ENCODE measurements around the gene TMTC1.

Gene TMTC1

GRCh38 chr12:29671742-29672141 is 112.0 kb downstream of the TMTC1 start:
- no peak overlapping the region for H3K4me3 ChIP-seq (ENCODE audit: low read length)
- no peak for TF ChIP-seq ZNF274 (IDR thresholded peaks at IDR 0.05; ENCODE audit: low read depth, low read length)

GRCh38 chr12:29667011-29667410 is 116.7 kb downstream of the TMTC1 start:
- TF ChIP-seq ZNF274 (IDR thresholded peaks at IDR 0.05; ENCODE audit: low read depth, low read length): no peak
- H3K4me3 ChIP-seq (ENCODE audit: low read length): no peak overlapping the region

GRCh38 chr12:29665107-29665506 is 118.6 kb downstream of the TMTC1 start:
- no peak overlapping the region for H3K4me3 ChIP-seq (ENCODE audit: low read length)
- no peak for TF ChIP-seq ZNF274 (IDR thresholded peaks at IDR 0.05; ENCODE audit: low read depth, low read length)

- no peak overlapping the region for H3K4me3 ChIP-seq (ENCODE audit: low read length)
- TF ChIP-seq ZNF274 (IDR thresholded peaks at IDR 0.05; ENCODE audit: low read depth, low read length): no peak
Observed at GRCh38 chr12:29662734-29663323, 120.9 kb downstream of the TMTC1 start.

- no peak for TF ChIP-seq ZNF274 (IDR thresholded peaks at IDR 0.05; ENCODE audit: low read depth, low read length)
- no peak overlapping the region for H3K4me3 ChIP-seq (ENCODE audit: low read length)
Observed at GRCh38 chr12:29660847-29661246, 122.9 kb downstream of the TMTC1 start.

- no peak overlapping the region for H3K4me3 ChIP-seq (ENCODE audit: low read length)
- TF ChIP-seq ZNF274 (IDR thresholded peaks at IDR 0.05; ENCODE audit: low read depth, low read length): no peak
Observed at GRCh38 chr12:29656762-29657538, 126.8 kb downstream of the TMTC1 start.

GRCh38 chr12:29655861-29656260 is 127.9 kb downstream of the TMTC1 start:
- TF ChIP-seq ZNF274 (IDR thresholded peaks at IDR 0.05; ENCODE audit: low read depth, low read length): no peak
- no peak overlapping the region for H3K4me3 ChIP-seq (ENCODE audit: low read length)

- H3K4me3 ChIP-seq (ENCODE audit: low read length): no peak overlapping the region
- TF ChIP-seq ZNF274 (IDR thresholded peaks at IDR 0.05; ENCODE audit: low read depth, low read length): no peak
Observed at GRCh38 chr12:29653286-29653685, 130.5 kb downstream of the TMTC1 start.

- TF ChIP-seq ZNF274 (IDR thresholded peaks at IDR 0.05; ENCODE audit: low read depth, low read length): no peak
- H3K4me3 ChIP-seq (ENCODE audit: low read length): no peak overlapping the region
Observed at GRCh38 chr12:29650371-29650770, 133.4 kb downstream of the TMTC1 start.

GRCh38 chr12:29649722-29650121 is 134.0 kb downstream of the TMTC1 start:
- no peak overlapping the region for H3K4me3 ChIP-seq (ENCODE audit: low read length)
- TF ChIP-seq ZNF274 (IDR thresholded peaks at IDR 0.05; ENCODE audit: low read depth, low read length): no peak

- H3K4me3 ChIP-seq (ENCODE audit: low read length): no peak overlapping the region
- no peak for TF ChIP-seq ZNF274 (IDR thresholded peaks at IDR 0.05; ENCODE audit: low read depth, low read length)
Observed at GRCh38 chr12:29644536-29645162, 139.1 kb downstream of the TMTC1 start.

- no peak overlapping the region for H3K4me3 ChIP-seq (ENCODE audit: low read length)
- no peak for TF ChIP-seq ZNF274 (IDR thresholded peaks at IDR 0.05; ENCODE audit: low read depth, low read length)
Observed at GRCh38 chr12:29640589-29641345, 143.0 kb downstream of the TMTC1 start.

GRCh38 chr12:29639893-29640495 is 143.7 kb downstream of the TMTC1 start:
- no peak for TF ChIP-seq ZNF274 (IDR thresholded peaks at IDR 0.05; ENCODE audit: low read depth, low read length)
- no peak overlapping the region for H3K4me3 ChIP-seq (ENCODE audit: low read length)

- no peak overlapping the region for H3K4me3 ChIP-seq (ENCODE audit: low read length)
- no peak for TF ChIP-seq ZNF274 (IDR thresholded peaks at IDR 0.05; ENCODE audit: low read depth, low read length)
Observed at GRCh38 chr12:29638528-29638927, 145.2 kb downstream of the TMTC1 start.

All from GM08714 (cell line).